HG02610 (cell line): ENCODE results near the gene HOTAIR.

Source experiments
- ATAC-seq: cut with Tn5 transposase; IDR thresholded peaks from one replicate; pipeline ENCODE4 v1.9.1; 2021; ENCODE audit warnings: mild to moderate bottlenecking, moderate library complexity; ENCODE audit not compliant: unreplicated experiment

HOTAIR gene

GRCh38 chr12:54000116-54001114, 25.7 kb upstream of the HOTAIR start, which contains the start of gene HOXC9:
HOXC9 (plus strand) TSS chr12:54000161; CDS start chr12:54000189, 28 bp downstream.
- ATAC-seq: no peak

GRCh38 chr12:53999559-54000115, 24.9 kb upstream of the HOTAIR start:
- ATAC-seq: no peak

GRCh38 chr12:53998900-53999236, 24.1 kb upstream of the HOTAIR start:
- no peak for ATAC-seq

- ATAC-seq: no peak
These were observed 23.6 kb upstream of the HOTAIR start for GRCh38 chr12:53998110-53998899.

- ATAC-seq: no peak
These were observed 22.7 kb upstream of the HOTAIR start for GRCh38 chr12:53997204-53998109.

GRCh38 chr12:53996240-53997203, 21.8 kb upstream of the HOTAIR start:
- no peak for ATAC-seq

GRCh38 chr12:53995378-53996239, 20.9 kb upstream of the HOTAIR start:
- ATAC-seq: no peak

- ATAC-seq: no peak
These were observed 20.2 kb upstream of the HOTAIR start for GRCh38 chr12:53995002-53995377.

- ATAC-seq: no peak
These were observed 19.7 kb upstream of the HOTAIR start for GRCh38 chr12:53994264-53995001.

GRCh38 chr12:53994009-53994263, 19.2 kb upstream of the HOTAIR start:
- ATAC-seq: no peak

- ATAC-seq: no peak
These were observed 18.6 kb upstream of the HOTAIR start for GRCh38 chr12:53993162-53994008.

- no peak for ATAC-seq
These were observed 17.7 kb upstream of the HOTAIR start for GRCh38 chr12:53992377-53992889.

GRCh38 chr12:53991077-53991460, 16.3 kb upstream of the HOTAIR start:
- ATAC-seq: no peak

GRCh38 chr12:53990311-53991076, 15.7 kb upstream of the HOTAIR start:
- ATAC-seq: no peak

- no peak for ATAC-seq
These were observed 14.7 kb upstream of the HOTAIR start for GRCh38 chr12:53989227-53990113.
